AG09319 (cell line): ENCODE measurements around the gene N4BP2L2.

ENCODE experiments used
- DNase-seq: peaks from one replicate; pipeline ENCODE4 v3.0.0-alpha.2; 2010; ENCODE audit warnings: low read depth; ENCODE audit errors: extremely low read depth
- CTCF ChIP-seq: IDR thresholded peaks from 2 replicates; pipeline ENCODE4 v1.5.1; 2011; ENCODE audit warnings: low read depth, mild to moderate bottlenecking, inconsistent platforms, low read length, moderate library complexity

N4BP2L2 gene

DNA sequence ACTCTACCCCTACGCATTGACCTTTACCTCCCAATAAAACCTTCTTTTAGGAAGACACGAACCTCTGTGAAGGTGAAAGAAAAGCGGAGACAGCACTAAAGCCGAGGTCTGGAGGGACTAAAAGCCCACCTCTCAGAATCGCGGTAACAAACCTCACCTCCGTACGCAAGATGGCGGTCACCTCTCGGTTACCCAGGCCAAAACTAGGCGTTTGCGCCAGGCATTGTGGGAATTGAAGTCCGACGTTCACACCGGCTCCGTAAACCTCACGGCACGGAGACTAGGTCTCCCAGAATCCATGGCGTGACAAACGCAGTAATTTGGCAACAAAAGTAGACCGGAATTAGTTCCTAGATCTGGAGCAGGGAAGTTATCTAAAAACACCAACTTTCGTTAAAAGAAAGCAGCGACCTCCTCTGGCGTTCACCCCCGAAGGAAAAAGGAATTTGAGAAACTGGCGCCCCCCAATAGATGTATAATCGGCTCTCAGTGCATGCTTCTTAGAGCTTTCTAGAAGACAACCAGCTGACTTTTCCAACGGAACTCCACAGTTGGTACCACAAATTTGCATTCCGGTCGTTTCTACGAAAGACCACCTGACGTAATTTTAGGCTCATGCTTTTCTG, at the start of gene N4BP2L2:
Gene N4BP2L2 (minus strand): TSS at position 175 of the 626 bp plus-strand sequence. CDS start 1,768 bp downstream, outside the sequence.
- peak; percentile 96 for DNase-seq
- TF ChIP-seq CTCF = peak; percentile 52

GRCh38 chr13:32587811-32588170, 49.2 kb upstream of the N4BP2L2 start:
- peak; percentile 4 for DNase-seq
- TF ChIP-seq CTCF = no peak

DNA sequence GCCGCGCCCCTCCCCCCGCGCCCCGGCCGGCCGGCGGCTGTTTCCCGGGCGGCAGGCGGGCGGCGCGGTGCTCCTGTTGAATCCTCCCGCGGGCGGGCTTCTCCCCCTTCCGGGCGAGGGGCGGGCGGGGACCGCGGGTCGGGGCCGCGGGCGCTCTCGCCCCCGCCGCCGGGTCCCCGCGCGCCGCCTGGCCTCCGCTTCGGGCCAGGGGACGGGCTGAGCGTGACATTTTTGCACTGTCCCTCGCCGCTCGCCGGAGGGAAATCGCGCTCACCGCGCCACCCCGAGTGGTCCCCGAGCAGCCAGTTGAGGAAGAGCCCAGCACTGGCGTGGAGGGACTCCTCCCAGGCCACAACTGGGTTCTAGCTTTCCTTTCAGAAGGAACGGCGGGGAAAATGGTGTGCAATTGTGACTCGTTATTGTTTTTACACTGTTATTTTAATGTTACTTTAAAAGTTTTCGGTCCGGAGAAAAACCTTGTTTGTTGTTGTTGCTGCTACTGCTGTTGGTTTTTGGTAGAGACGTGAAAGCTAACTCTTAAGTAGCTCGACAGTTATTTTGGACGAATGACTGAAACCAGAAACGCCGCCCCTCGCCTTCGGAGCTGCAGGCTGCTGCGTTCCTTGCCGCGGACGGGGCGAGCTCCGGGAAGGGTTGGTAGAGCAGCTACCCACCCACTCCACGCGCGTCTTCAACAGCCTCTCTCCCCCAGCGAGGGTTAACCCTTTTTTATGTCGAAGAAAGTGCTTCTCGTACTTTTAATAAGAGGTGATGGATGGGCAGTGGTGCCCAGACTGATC, 48.6 kb upstream of the N4BP2L2 start:
- TF ChIP-seq CTCF = no peak; the same call in none of the 2 replicates
- peak; percentile 22 for DNase-seq

DNA sequence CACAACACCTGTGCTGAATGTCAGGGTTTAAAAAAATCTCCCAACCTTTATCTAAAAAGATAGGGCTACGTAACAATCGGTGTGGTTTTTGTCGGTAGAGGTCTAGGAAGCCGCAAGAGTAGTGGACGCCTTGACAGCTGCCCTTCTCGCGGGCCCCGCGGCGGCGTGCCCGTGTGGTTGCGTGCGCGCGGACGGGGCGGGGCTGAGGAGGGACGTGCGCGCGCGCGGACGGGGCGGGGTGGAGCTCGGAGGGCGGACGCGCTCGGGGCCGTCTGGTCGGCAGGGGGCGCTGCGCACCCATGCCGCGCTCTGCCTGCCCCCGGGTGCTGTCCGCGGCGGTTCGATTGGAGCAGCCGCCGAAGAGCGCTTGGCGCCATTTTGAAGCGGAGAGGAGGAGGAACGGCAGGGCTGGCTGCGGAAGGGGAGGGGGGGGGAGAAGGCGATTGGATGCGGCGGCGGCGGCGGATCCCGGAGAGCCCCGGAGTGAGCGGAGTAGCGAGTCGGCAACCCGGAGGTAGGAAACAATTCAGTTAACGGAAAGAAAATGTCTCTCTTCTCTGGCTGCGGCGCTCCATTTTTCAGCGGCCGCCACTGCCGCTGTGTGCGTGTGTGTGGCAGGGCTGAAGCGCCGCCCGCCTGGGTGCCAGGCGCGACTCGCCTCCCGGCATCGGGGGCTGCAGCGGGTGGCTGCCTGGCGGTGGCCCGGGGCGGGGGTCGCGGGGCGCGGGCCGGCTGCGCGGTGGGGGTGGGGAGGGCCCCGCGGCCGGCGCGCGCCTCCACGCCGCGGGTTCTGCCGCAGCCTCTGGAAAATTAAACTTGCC, 47.7 kb upstream of the N4BP2L2 start, which contains the start of gene PDS5B:
Gene PDS5B (plus strand): TSS at position 373 of the 821 bp plus-strand sequence. CDS start 62,321 bp downstream, outside the sequence.
- peak; percentile 45 for TF ChIP-seq CTCF
- peak; percentile 87 for DNase-seq

DNA sequence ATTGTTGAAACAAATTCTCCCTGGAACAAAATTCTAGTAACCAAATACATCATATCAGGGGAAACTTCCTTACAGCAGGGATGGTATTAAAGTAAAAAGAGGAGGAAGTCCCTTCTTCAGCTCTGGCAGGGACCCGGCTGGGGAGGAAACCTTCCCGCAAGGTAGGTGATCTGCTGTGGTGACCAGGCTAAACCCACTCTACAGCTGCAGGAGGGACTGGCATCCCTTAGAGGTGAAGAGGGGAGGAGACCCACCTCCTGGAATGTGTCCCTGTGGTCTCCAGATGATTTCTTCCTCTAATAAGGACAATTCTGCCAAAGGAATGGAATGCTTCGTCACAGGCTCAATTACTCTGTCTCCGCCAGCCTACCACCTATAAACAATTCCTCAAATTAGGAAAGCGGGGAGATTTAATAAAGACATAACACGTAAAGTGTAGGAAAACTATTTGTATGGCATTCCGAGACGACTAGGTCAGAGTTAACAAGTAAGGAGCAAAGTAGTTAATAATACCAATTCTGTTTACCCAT, 47.0 kb upstream of the N4BP2L2 start:
- TF ChIP-seq CTCF = no peak
- DNase-seq = no peak

DNA sequence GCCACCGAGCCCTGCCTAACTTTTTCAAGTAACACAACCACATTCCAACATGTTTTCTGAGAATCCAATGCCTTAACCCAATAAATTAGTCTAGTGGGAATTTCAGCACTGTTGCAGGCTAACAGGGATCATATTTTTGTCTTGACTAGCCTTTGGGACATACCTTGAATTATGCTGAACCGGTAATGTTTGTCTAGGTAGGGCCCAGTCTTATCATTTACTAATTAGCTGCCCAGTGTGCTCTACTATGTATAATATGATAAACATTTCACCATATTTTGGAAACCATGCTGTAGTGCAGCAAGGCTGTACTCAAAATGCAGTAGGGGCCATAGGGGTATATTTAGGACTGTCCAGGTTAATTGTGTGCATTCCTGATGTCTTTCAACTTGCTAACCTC, 44.4 kb upstream of the N4BP2L2 start:
- DNase-seq = no peak
- TF ChIP-seq CTCF = no peak

DNA sequence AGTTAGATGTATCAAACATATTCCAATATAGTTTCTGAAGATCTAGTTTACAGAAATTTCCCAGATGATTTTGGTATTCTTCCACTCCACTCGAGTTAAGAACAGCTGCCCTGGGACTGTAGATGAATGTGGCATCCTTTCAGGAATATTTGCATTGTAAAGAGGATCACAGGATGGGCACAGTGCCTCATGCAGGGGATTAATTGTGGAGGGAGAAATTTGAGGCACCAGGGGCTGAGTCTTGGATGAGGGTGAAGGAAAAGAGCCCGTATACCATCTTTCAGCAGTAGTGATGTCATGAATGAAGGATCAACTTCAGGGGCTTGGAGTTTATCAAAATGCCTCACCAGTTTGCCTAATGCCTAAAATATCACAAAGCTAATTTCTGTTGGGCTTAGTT, 43.7 kb upstream of the N4BP2L2 start:
- no peak for DNase-seq
- no peak for TF ChIP-seq CTCF
